Suprapubic skin (tissue), 4 donors: ENCODE data around the gene NKAIN2.

Experiments used
- EP300 ChIP-seq: sonication (generic); formaldehyde crosslinking; IDR thresholded peaks from one replicate; pipeline ENCODE4 v1.6.1; 2017; ENCODE audit warnings: antibody characterized with exemption
- POLR2A ChIP-seq, 2 donors: fragments of 450-650 bp; IDR thresholded peaks; one replicate each; pipeline ENCODE4 v1.6.1; 2017; ENCODE audit warnings: antibody characterized with exemption in 2 of 2, mild to moderate bottlenecking in 2 of 2, moderate library complexity in 2 of 2
- POLR2AphosphoS5 ChIP-seq, 3 donors: sonication (generic); formaldehyde crosslinking; IDR thresholded peaks; one replicate each; pipeline ENCODE4 v1.6.1; 2017; ENCODE audit warnings: antibody characterized with exemption in 3 of 3
- TF ChIP-seq, protein P1 (sequence below), 2 donors: fragments of 200-600 bp in 1 of 2; fragments of 450-650 bp in 1 of 2; sonication (generic) in 1 of 2; IDR thresholded peaks; one replicate each; pipeline ENCODE4 v1.5.1; 2016 to 2019; ENCODE audit warnings: antibody characterized with exemption in 2 of 2, mild to moderate bottlenecking in 1 of 2, moderate library complexity in 1 of 2

DNA sequence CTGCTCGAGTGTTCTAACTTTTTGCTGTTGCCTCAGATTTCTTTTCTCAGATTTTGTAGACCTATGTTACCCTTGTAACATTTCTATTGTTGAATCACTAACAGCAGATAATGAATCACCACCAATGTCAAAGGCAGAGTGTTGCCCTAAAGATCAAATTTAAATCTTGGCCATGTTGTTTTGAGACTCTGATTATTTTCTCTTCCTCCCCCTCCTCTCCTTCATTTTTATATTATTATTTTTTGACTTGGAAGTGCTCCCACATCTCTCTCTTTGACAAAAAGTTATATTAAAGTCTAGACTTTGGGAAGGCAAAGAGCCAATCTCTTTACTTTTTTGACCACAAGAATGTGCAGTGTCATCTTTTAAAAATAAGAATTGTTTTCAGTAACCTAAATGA lies 422.7 kb downstream of the NKAIN2 start:
- TF ChIP-seq, protein P1, sequence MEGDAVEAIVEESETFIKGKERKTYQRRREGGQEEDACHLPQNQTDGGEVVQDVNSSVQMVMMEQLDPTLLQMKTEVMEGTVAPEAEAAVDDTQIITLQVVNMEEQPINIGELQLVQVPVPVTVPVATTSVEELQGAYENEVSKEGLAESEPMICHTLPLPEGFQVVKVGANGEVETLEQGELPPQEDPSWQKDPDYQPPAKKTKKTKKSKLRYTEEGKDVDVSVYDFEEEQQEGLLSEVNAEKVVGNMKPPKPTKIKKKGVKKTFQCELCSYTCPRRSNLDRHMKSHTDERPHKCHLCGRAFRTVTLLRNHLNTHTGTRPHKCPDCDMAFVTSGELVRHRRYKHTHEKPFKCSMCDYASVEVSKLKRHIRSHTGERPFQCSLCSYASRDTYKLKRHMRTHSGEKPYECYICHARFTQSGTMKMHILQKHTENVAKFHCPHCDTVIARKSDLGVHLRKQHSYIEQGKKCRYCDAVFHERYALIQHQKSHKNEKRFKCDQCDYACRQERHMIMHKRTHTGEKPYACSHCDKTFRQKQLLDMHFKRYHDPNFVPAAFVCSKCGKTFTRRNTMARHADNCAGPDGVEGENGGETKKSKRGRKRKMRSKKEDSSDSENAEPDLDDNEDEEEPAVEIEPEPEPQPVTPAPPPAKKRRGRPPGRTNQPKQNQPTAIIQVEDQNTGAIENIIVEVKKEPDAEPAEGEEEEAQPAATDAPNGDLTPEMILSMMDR (IDR thresholded peaks at IDR 0.05) = no peak
- TF ChIP-seq POLR2AphosphoS5 (IDR thresholded peaks at IDR 0.05) (no peak), EP300 (no peak), POLR2A (IDR thresholded peaks at IDR 0.05) (no peak)
